Activated naive CD8-positive, alpha-beta T cell treated with anti-CD3 and anti-CD28 coated beads, Interleukin-2, amount 10 ng/mL, durations not matched to agents 7 days and 5 days (primary cell): Measurements from ENCODE around the gene AMD1. TPM values are rescaled to one million over a fixed set of nuclear protein-coding genes. Genes with fewer than 3 reads are reported as not detected.

ENCODE experiments used
- ATAC-seq: fragments of 150-1000 bp; cut with Tn5 transposase; one replicate; pipeline ENCODE4 v1.10.0; 2021; ENCODE audit warnings: low read depth, moderate library complexity
- POLR2A ChIA-PET: fragments of 350-600 bp; sonication (Branson Sonifier 250); formaldehyde crosslinking; loops from one replicate; lab custom pipeline; 2021; ENCODE audit warnings: antibody characterized with exemption; lab: Charles Lee
- DNase-seq: peaks from one replicate; pipeline ENCODE4 v3.0.0; 2021
- H3K27ac Mint-ChIP-seq: one replicate; pipeline ENCODE4 v1.8.0; 2022; ENCODE audit warnings: mild to moderate bottlenecking, mixed read lengths
- H3K27me3 Mint-ChIP-seq: one replicate; pipeline ENCODE4 v1.8.0; 2022; ENCODE audit warnings: mild to moderate bottlenecking, moderate library complexity, mixed read lengths
- H3K36me3 Mint-ChIP-seq: one replicate; pipeline ENCODE4 v1.8.0; 2021; ENCODE audit warnings: mild to moderate bottlenecking, mixed read lengths
- H3K4me1 Mint-ChIP-seq: one replicate; pipeline ENCODE4 v1.8.0; 2021; ENCODE audit warnings: mixed read lengths
- H3K4me3 Mint-ChIP-seq: one replicate; pipeline ENCODE4 v1.8.0; 2022; ENCODE audit warnings: mild to moderate bottlenecking, moderate library complexity, mixed read lengths
- H3K9me3 Mint-ChIP-seq: one replicate; pipeline ENCODE4 v1.8.0; 2021; ENCODE audit warnings: mixed read lengths
- total RNA-seq, 2 experiments: library from RNA; stranded (reverse); gene quantifications; one replicate each; pipeline ENCODE4 v1.2.3, GENCODE V29; 2021

Gene AMD1
- total RNA-seq, 2 experiments from 2014 or later: 60.0 to 61.2 TPM

- POLR2A ChIA-PET: no interaction called here
- H3K27ac Mint-ChIP-seq: no peak overlapping the region
- H3K4me3 Mint-ChIP-seq: no peak overlapping the region
- ATAC-seq (no peak), DNase-seq (no peak)
- H3K4me1 Mint-ChIP-seq: peaks cover 6% of the 10 kb centered on the region
- H3K9me3 Mint-ChIP-seq: no peaks in the 10 kb centered on the region
- no peaks in the 10 kb centered on the region for H3K36me3 Mint-ChIP-seq
- no peaks in the 10 kb centered on the region for H3K27me3 Mint-ChIP-seq
Observed at GRCh38 chr6:110930781-110931180, 56.2 kb downstream of the AMD1 start.

GRCh38 chr6:110933912-110934311 is 59.3 kb downstream of the AMD1 start:
- POLR2A ChIA-PET: no interaction called here
- peaks cover 6% of the 10 kb centered on the region for H3K4me1 Mint-ChIP-seq
- ATAC-seq (no peak), DNase-seq (no peak)
- no peaks in the 10 kb centered on the region for H3K36me3 Mint-ChIP-seq
- H3K9me3 Mint-ChIP-seq: no peaks in the 10 kb centered on the region
- H3K27me3 Mint-ChIP-seq: no peaks in the 10 kb centered on the region
- no peak overlapping the region for H3K27ac Mint-ChIP-seq
- H3K4me3 Mint-ChIP-seq: no peak overlapping the region

GRCh38 chr6:110934381-110934898 is 59.9 kb downstream of the AMD1 start:
- ATAC-seq: no peak
- POLR2A ChIA-PET: no interaction called here
- DNase-seq: no peak
- H3K4me1 Mint-ChIP-seq: peaks cover 9% of the 10 kb centered on the region
- no peaks in the 10 kb centered on the region for H3K36me3 Mint-ChIP-seq
- H3K4me3 Mint-ChIP-seq: no peak overlapping the region
- H3K27me3 Mint-ChIP-seq: no peaks in the 10 kb centered on the region
- no peaks in the 10 kb centered on the region for H3K9me3 Mint-ChIP-seq
- H3K27ac Mint-ChIP-seq: no peak overlapping the region

- no peaks in the 10 kb centered on the region for H3K36me3 Mint-ChIP-seq
- H3K27ac Mint-ChIP-seq: no peak overlapping the region
- no peaks in the 10 kb centered on the region for H3K27me3 Mint-ChIP-seq
- no peak overlapping the region for H3K4me3 Mint-ChIP-seq
- POLR2A ChIA-PET: no interaction called here
- no peaks in the 10 kb centered on the region for H3K9me3 Mint-ChIP-seq
- DNase-seq (no peak), ATAC-seq (no peak)
- H3K4me1 Mint-ChIP-seq: peaks cover 5% of the 10 kb centered on the region
Observed at GRCh38 chr6:110935171-110935570, 60.6 kb downstream of the AMD1 start.

GRCh38 chr6:110938171-110938570 is 63.6 kb downstream of the AMD1 start:
- POLR2A ChIA-PET: no interaction called here
- H3K36me3 Mint-ChIP-seq: no peaks in the 10 kb centered on the region
- DNase-seq (no peak), ATAC-seq (no peak)
- H3K27me3 Mint-ChIP-seq: no peaks in the 10 kb centered on the region
- no peak overlapping the region for H3K4me3 Mint-ChIP-seq
- peaks cover 3% of the 10 kb centered on the region for H3K4me1 Mint-ChIP-seq
- H3K9me3 Mint-ChIP-seq: no peaks in the 10 kb centered on the region
- no peak overlapping the region for H3K27ac Mint-ChIP-seq

GRCh38 chr6:110939429-110940200 is 65.0 kb downstream of the AMD1 start:
- Mint-ChIP-seq H3K4me1 (peaks cover 6% of the 10 kb centered on the region), H3K9me3 (no peaks in the 10 kb centered on the region), H3K4me3 (no peak overlapping the region), H3K27me3 (no peaks in the 10 kb centered on the region), H3K36me3 (no peaks in the 10 kb centered on the region), H3K27ac (no peak overlapping the region)
- DNase-seq (no peak), ATAC-seq (no peak)
- POLR2A ChIA-PET: no interaction called here

- ATAC-seq (peak; percentile 96), DNase-seq (no peak)
- Mint-ChIP-seq H3K4me1 (peaks cover 5% of the 10 kb centered on the region), H3K9me3 (no peaks in the 10 kb centered on the region), H3K27me3 (peaks cover 2% of the 10 kb centered on the region), H3K27ac (no peak overlapping the region), H3K4me3 (no peak overlapping the region), H3K36me3 (no peaks in the 10 kb centered on the region)
- POLR2A ChIA-PET: interaction anchor here (0.5 to 2.5 kb wide), 4 partner anchors 14 to 426 kb away, joined by 3 to 12 read pairs (median 4); partner anchors contain the start of genes CDK19 and GTF3C6
Observed at GRCh38 chr6:110944681-110945151, 70.1 kb downstream of the AMD1 start.

Other genes with a start within 250 kb of the AMD1 start
- 10 to 100 TPM; 25.3 to 30.0 TPM for gene CDK19, start 59.3 kb upstream of the AMD1 start, total RNA-seq
- 10 to 100 TPM; 60.9 to 65.4 TPM for gene GTF3C6, start 83.9 kb downstream of the AMD1 start, total RNA-seq
- 10 to 100 TPM; 19.1 to 19.6 TPM for gene RPF2, start 107.3 kb downstream of the AMD1 start, total RNA-seq
- 1 to 10 TPM; 6.8 to 7.1 TPM for gene SLC16A10, start 212.7 kb downstream of the AMD1 start, total RNA-seq